Esophagus muscularis mucosa (tissue), 4 donors: ENCODE data around the gene GPR89A.
"Not testable (repeated sequence)": the region's sequence is repeated elsewhere in the genome, so short reads cannot be mapped to it uniquely, and the experiment has no call there.

ENCODE experiments used
- CTCF ChIP-seq, 3 experiments: fragments of 200-600 bp in 2 of 3; fragments of 450-650 bp in 1 of 3; sonication (generic) in 2 of 3; IDR thresholded peaks; one replicate each; pipeline ENCODE4 v1.5.1; 2017 to 2019; ENCODE audit warnings: antibody characterized with exemption in 3 of 3, mild to moderate bottlenecking in 2 of 3, moderate library complexity in 1 of 3
- EP300 ChIP-seq: sonication (generic); formaldehyde crosslinking; IDR thresholded peaks from one replicate; pipeline ENCODE4 v1.6.1; 2017; ENCODE audit warnings: antibody characterized with exemption
- POLR2A ChIP-seq: fragments of 450-650 bp; IDR thresholded peaks from one replicate; pipeline ENCODE4 v1.6.1; 2017; ENCODE audit warnings: antibody characterized with exemption, moderate library complexity, mild to moderate bottlenecking, low read depth
- POLR2AphosphoS5 ChIP-seq, 2 donors: sonication (generic); formaldehyde crosslinking; IDR thresholded peaks; one replicate each; pipeline ENCODE4 v1.6.1; 2017; ENCODE audit warnings: antibody characterized with exemption in 2 of 2

GRCh38 chr1:145656245-145656943 is 48.6 kb downstream of the GPR89A start:
- not testable (repeated sequence) for TF ChIP-seq CTCF (IDR thresholded peaks at IDR 0.05); POLR2AphosphoS5 (IDR thresholded peaks at IDR 0.05); POLR2A; EP300
